GM19397 (cell line): ENCODE data around the gene ANKRD50.

Experiments used
- ATAC-seq: cut with Tn5 transposase; IDR thresholded peaks from one replicate; pipeline ENCODE4 v1.9.1; 2021; ENCODE audit warnings: mild to moderate bottlenecking, moderate library complexity; ENCODE audit not compliant: unreplicated experiment

ANKRD50 gene

GRCh38 chr4:124708517-124709300 lies 3.8 kb downstream of the ANKRD50 start:
- ATAC-seq = no peak

GRCh38 chr4:124705393-124705792 lies 7.1 kb downstream of the ANKRD50 start:
- ATAC-seq = no peak

GRCh38 chr4:124703154-124703553 lies 9.4 kb downstream of the ANKRD50 start:
- ATAC-seq = peak; percentile 55

- ATAC-seq = no peak
Observed at GRCh38 chr4:124697441-124697840, 15.1 kb downstream of the ANKRD50 start.

- ATAC-seq = no peak
Observed at GRCh38 chr4:124696182-124696581, 16.4 kb downstream of the ANKRD50 start.

- no peak for ATAC-seq
Observed at GRCh38 chr4:124694946-124695598, 17.5 kb downstream of the ANKRD50 start.

GRCh38 chr4:124694306-124694705 lies 18.2 kb downstream of the ANKRD50 start:
- no peak for ATAC-seq

GRCh38 chr4:124691801-124692200 lies 20.7 kb downstream of the ANKRD50 start:
- no peak for ATAC-seq

- no peak for ATAC-seq
Observed at GRCh38 chr4:124686279-124686678, 26.3 kb downstream of the ANKRD50 start.

- ATAC-seq = no peak
Observed at GRCh38 chr4:124685851-124686250, 26.7 kb downstream of the ANKRD50 start.

- no peak for ATAC-seq
Observed at GRCh38 chr4:124684301-124684700, 28.2 kb downstream of the ANKRD50 start.

GRCh38 chr4:124682384-124682783 lies 30.1 kb downstream of the ANKRD50 start:
- ATAC-seq = no peak

GRCh38 chr4:124666496-124666895 lies 46.0 kb downstream of the ANKRD50 start:
- ATAC-seq = no peak

GRCh38 chr4:124658795-124659194 lies 53.7 kb downstream of the ANKRD50 start:
- ATAC-seq = no peak

GRCh38 chr4:124650614-124651013 lies 61.9 kb downstream of the ANKRD50 start:
- ATAC-seq = no peak

- no peak for ATAC-seq
Observed at GRCh38 chr4:124647599-124647998, 64.9 kb downstream of the ANKRD50 start.

- no peak for ATAC-seq
Observed at GRCh38 chr4:124644621-124645020, 67.9 kb downstream of the ANKRD50 start.

- ATAC-seq = no peak
Observed at GRCh38 chr4:124642846-124643245, 69.7 kb downstream of the ANKRD50 start.

- no peak for ATAC-seq
Observed at GRCh38 chr4:124641715-124642381, 70.7 kb downstream of the ANKRD50 start.

GRCh38 chr4:124640022-124640730 lies 72.4 kb downstream of the ANKRD50 start:
- no peak for ATAC-seq

- no peak for ATAC-seq
Observed at GRCh38 chr4:124637321-124637720, 75.2 kb downstream of the ANKRD50 start.
